Measurements from ENCODE around the gene CTBS. TPM values are rescaled to one million over a fixed set of nuclear protein-coding genes. Genes with fewer than 3 reads are reported as not detected.

The CTBS gene
- total RNA-seq, 2 experiments from 2014 or later: 19.4 to 20.0 TPM

GRCh38 chr1:84574936-84575335 lies 696 bp upstream of the CTBS start:
- H3K27me3 ChIP-seq (ENCODE audit: control insufficient read depth in 1 of 2, insufficient read depth in 2 of 2, low read length in 2 of 2): peaks cover 0 to 3% of the 10 kb centered on the region in 2 experiments
- H3K4me3 ChIP-seq (ENCODE audit: low read length): peak overlapping the region; percentile 85
- Mint-ChIP-seq H3K27ac (peak overlapping the region; percentile 100), H3K4me1 (ENCODE audit: low read depth) (peaks cover 45% of the 10 kb centered on the region), H3K4me3 (peak overlapping the region; percentile 99), H3K36me3 (ENCODE audit: low read depth) (peaks cover 33% of the 10 kb centered on the region), H3K27me3 (no peaks in the 10 kb centered on the region), H3K9me3 (no peaks in the 10 kb centered on the region)
- TF ChIP-seq CTCF (IDR thresholded peaks at IDR 0.05): no peak
- intact Hi-C loops (cut with DNase I, micrococcal nuclease): loop anchor here (1.0 to 10.0 kb wide), 10 partner anchors 45 to 702 kb away; partner anchors contain the start of genes BCL10 (in 2 of the 2), GNG5 (in 1 of the 2) and SPATA1 (in 1 of the 2)
- no peak for DNase-seq
- POLR2A ChIA-PET: interaction anchor here (0.7 to 4.2 kb wide), 11 partner anchors 11 to 702 kb away, joined by 4 to 81 read pairs (median 8); partner anchors contain the start of genes BCL10, GNG5, PRKACB and RPF1
- peaks cover 3% of the 10 kb centered on the region for H3K36me3 ChIP-seq (ENCODE audit: insufficient read depth, low read length)
- ATAC-seq (ENCODE audit: poor library complexity): no peak
- no peaks in the 10 kb centered on the region for H3K9me3 ChIP-seq (ENCODE audit: control insufficient read depth in 1 of 2, insufficient read depth in 1 of 2, low read length in 2 of 2)
- H3K27ac ChIP-seq (ENCODE audit: low read depth in 1 of 2, low read length in 2 of 2): peak overlapping the region in 1 of 2 donors; percentile 23
- CTCF ChIA-PET: interaction anchor here (1.2 to 2.5 kb wide), 5 partner anchors 11 to 434 kb away, joined by 3 to 10 read pairs (median 6); no protein-coding TSS in a partner anchor
- H3K4me1 ChIP-seq (ENCODE audit: insufficient read depth, low read length): peaks cover 22% of the 10 kb centered on the region

GRCh38 chr1:84573481-84573966 lies 716 bp downstream of the CTBS start:
- Mint-ChIP-seq H3K9me3 (no peaks in the 10 kb centered on the region), H3K27me3 (no peaks in the 10 kb centered on the region), H3K4me1 (ENCODE audit: low read depth) (peaks cover 54% of the 10 kb centered on the region), H3K4me3 (peak overlapping the region; percentile 99), H3K36me3 (ENCODE audit: low read depth) (peaks cover 47% of the 10 kb centered on the region), H3K27ac (peak overlapping the region; percentile 100)
- H3K36me3 ChIP-seq (ENCODE audit: insufficient read depth, low read length): peaks cover 17% of the 10 kb centered on the region
- peaks cover 22% of the 10 kb centered on the region for H3K4me1 ChIP-seq (ENCODE audit: insufficient read depth, low read length)
- no peak for TF ChIP-seq CTCF (IDR thresholded peaks at IDR 0.05)
- ChIA-PET CTCF (interaction anchor here (1.2 to 2.5 kb wide), 7 partner anchors 41 to 432 kb away, joined by 3 to 10 read pairs (median 4); partner anchors contain the start of genes GNG5 and SPATA1), POLR2A (interaction anchor here (0.6 to 4.2 kb wide), 28 partner anchors 9 to 1135 kb away, joined by 3 to 81 read pairs (median 4); partner anchors contain the start of genes BCL10, GNG5, PRKACB and RPF1)
- H3K9me3 ChIP-seq (ENCODE audit: control insufficient read depth in 1 of 2, insufficient read depth in 1 of 2, low read length in 2 of 2): no peaks in the 10 kb centered on the region
- peak overlapping the region; percentile 85 for H3K4me3 ChIP-seq (ENCODE audit: low read length)
- ATAC-seq (ENCODE audit: poor library complexity): no peak
- H3K27ac ChIP-seq (ENCODE audit: low read depth in 1 of 2, low read length in 2 of 2): peak overlapping the region; percentile 95 to 97
- intact Hi-C loops (cut with DNase I, micrococcal nuclease): loop anchor here (2.0 to 10.0 kb wide), 6 partner anchors 95 to 704 kb away; partner anchors contain the start of genes BCL10 (in 2 of the 2) and RPF1 (in 1 of the 2)
- H3K27me3 ChIP-seq (ENCODE audit: control insufficient read depth in 1 of 2, insufficient read depth in 2 of 2, low read length in 2 of 2): peaks cover 0 to 3% of the 10 kb centered on the region in 2 experiments
- peak in 1 of 14 experiments; percentile 9 for DNase-seq

GRCh38 chr1:84571150-84571535 lies 3.1 kb downstream of the CTBS start:
- intact Hi-C loops (cut with DNase I, micrococcal nuclease): loop anchor here (5.0 to 10.0 kb wide), 5 partner anchors 116 to 706 kb away; partner anchors contain the start of gene BCL10 (in 2 of the 2)
- peaks cover 72% of the 10 kb centered on the region for H3K4me1 Mint-ChIP-seq (ENCODE audit: low read depth)
- no peak for TF ChIP-seq CTCF (IDR thresholded peaks at IDR 0.05)
- H3K27me3 Mint-ChIP-seq: no peaks in the 10 kb centered on the region
- H3K4me3 ChIP-seq (ENCODE audit: low read length): no peak overlapping the region
- ATAC-seq (ENCODE audit: poor library complexity) (no peak), DNase-seq (no peak)
- peak overlapping the region; percentile 78 for H3K27ac Mint-ChIP-seq
- ChIA-PET CTCF (no interaction called here), POLR2A (no interaction called here)
- peaks cover 22% of the 10 kb centered on the region for H3K4me1 ChIP-seq (ENCODE audit: insufficient read depth, low read length)
- peaks cover 63% of the 10 kb centered on the region for H3K36me3 Mint-ChIP-seq (ENCODE audit: low read depth)
- peak overlapping the region; percentile 27 for H3K4me3 Mint-ChIP-seq
- H3K36me3 ChIP-seq (ENCODE audit: insufficient read depth, low read length): peaks cover 23% of the 10 kb centered on the region
- no peaks in the 10 kb centered on the region for H3K9me3 Mint-ChIP-seq
- H3K27me3 ChIP-seq (ENCODE audit: control insufficient read depth in 1 of 2, insufficient read depth in 2 of 2, low read length in 2 of 2): no peaks in the 10 kb centered on the region
- H3K27ac ChIP-seq (ENCODE audit: low read depth in 1 of 2, low read length in 2 of 2): no peak overlapping the region
- no peaks in the 10 kb centered on the region for H3K9me3 ChIP-seq (ENCODE audit: control insufficient read depth in 1 of 2, insufficient read depth in 1 of 2, low read length in 2 of 2)
